ENCODE results near the gene ADAD2.

Gene ADAD2

GRCh38 chr16:84246679-84247077 is 55.7 kb downstream of the ADAD2 start:
- no peak for DNase-seq (ENCODE audit: low read depth)
